ENCODE measurements around the gene CRIP1. TPM values are rescaled to one million over a fixed set of nuclear protein-coding genes. Genes with fewer than 3 reads are reported as not detected.

Gene CRIP1
- 100 to 1,000 TPM; 276 to 290 TPM for total RNA-seq
- polyA plus RNA-seq: 1,000 to 10,000 TPM; 1,440 to 2,028 TPM

GRCh38 chr14:105486163-105486973, at the start of gene CRIP1:
TSS of gene CRIP1 (plus strand) at chr14:105486886. CDS start at chr14:105487260, 374 bp downstream.
- Mint-ChIP-seq H3K27ac (peak within 1 kb of the TSS; percentile 96 to 100 (median 99)), H3K4me3 (peak within 1 kb of the TSS; percentile 90 to 98 (median 92)), H3K4me1 (peaks cover 25 to 78% (median 42%) of the 10 kb centered on the region in 4 donors), H3K9me3 (peaks cover 0 to 2% (median 0%) of the 10 kb centered on the region in 8 donors), H3K36me3 (peaks cover 4 to 19% of the 10 kb centered on the region in 2 donors), H3K27me3 (no peaks in the 10 kb centered on the region)
- no peaks in the 10 kb centered on the region for H3K36me3 ChIP-seq (ENCODE audit: insufficient read depth, low read length)
- CTCF ChIA-PET (ENCODE audit: partially characterized antibody): interaction anchor here (1.1 to 1.4 kb wide), 2 partner anchors 8 to 38 kb away, joined by 4 read pairs; no protein-coding TSS in a partner anchor
- H3K9me3 ChIP-seq (ENCODE audit: control insufficient read depth in 1 of 2, low read length in 2 of 2): no peaks in the 10 kb centered on the region
- peaks cover 66% of the 10 kb centered on the region for H3K4me1 ChIP-seq (ENCODE audit: insufficient read depth, low read length)
- intact Hi-C loops (cut with micrococcal nuclease): no loop called here
- H3K4me3 ChIP-seq (ENCODE audit: low read length in 2 of 2): peak within 1 kb of the TSS; percentile 65 to 79
- peak in 2 of 5 donors; percentile 31 to 64 for DNase-seq
- no peaks in the 10 kb centered on the region for H3K27me3 ChIP-seq (ENCODE audit: insufficient read depth, low read length)
- POLR2A ChIA-PET (ENCODE audit: partially characterized antibody): interaction anchor here (0.6 to 2.3 kb wide), 8 partner anchors 9 to 419 kb away, joined by 3 to 8 read pairs (median 4); partner anchors contain the start of genes BRF1 and PACS2
- peak within 1 kb of the TSS; percentile 97 for H3K27ac ChIP-seq (ENCODE audit: low read depth, low read length)

- no peak overlapping the region for H3K27ac Mint-ChIP-seq
- ChIA-PET CTCF (ENCODE audit: partially characterized antibody) (no interaction called here), POLR2A (ENCODE audit: partially characterized antibody) (no interaction called here)
- no peaks in the 10 kb centered on the region for H3K4me1 ChIP-seq (ENCODE audit: insufficient read depth, low read length)
- no peaks in the 10 kb centered on the region for H3K36me3 ChIP-seq (ENCODE audit: insufficient read depth, low read length)
- H3K4me3 ChIP-seq (ENCODE audit: low read length in 2 of 2): no peak overlapping the region
- peaks cover 14 to 19% (median 16%) of the 10 kb centered on the region in 4 donors for H3K4me1 Mint-ChIP-seq
- H3K9me3 Mint-ChIP-seq: no peaks in the 10 kb centered on the region
- no peak for DNase-seq
- intact Hi-C loops (cut with micrococcal nuclease): no loop called here
- H3K27me3 Mint-ChIP-seq: no peaks in the 10 kb centered on the region
- H3K36me3 Mint-ChIP-seq: peaks cover 5 to 6% of the 10 kb centered on the region in 2 donors
- H3K27ac ChIP-seq (ENCODE audit: low read depth, low read length): no peak overlapping the region
- no peaks in the 10 kb centered on the region for H3K9me3 ChIP-seq (ENCODE audit: control insufficient read depth in 1 of 2, low read length in 2 of 2)
- no peaks in the 10 kb centered on the region for H3K27me3 ChIP-seq (ENCODE audit: insufficient read depth, low read length)
- no peak overlapping the region for H3K4me3 Mint-ChIP-seq
These were observed 49.6 kb upstream of the CRIP1 start for GRCh38 chr14:105436891-105437722.

- no peak for DNase-seq
- no peaks in the 10 kb centered on the region for H3K4me1 ChIP-seq (ENCODE audit: insufficient read depth, low read length)
- H3K27ac ChIP-seq (ENCODE audit: low read depth, low read length): no peak overlapping the region
- Mint-ChIP-seq H3K27ac (no peak overlapping the region), H3K4me3 (no peak overlapping the region), H3K27me3 (no peaks in the 10 kb centered on the region), H3K9me3 (no peaks in the 10 kb centered on the region), H3K4me1 (peaks cover 14 to 19% (median 16%) of the 10 kb centered on the region in 4 donors), H3K36me3 (peaks cover 8 to 9% of the 10 kb centered on the region in 2 donors)
- no peaks in the 10 kb centered on the region for H3K27me3 ChIP-seq (ENCODE audit: insufficient read depth, low read length)
- CTCF ChIA-PET (ENCODE audit: partially characterized antibody): interaction anchor here (1.0 kb wide), 1 partner anchor 68 kb away, joined by 3 read pairs; no protein-coding TSS in a partner anchor
- peaks cover 5% of the 10 kb centered on the region for H3K36me3 ChIP-seq (ENCODE audit: insufficient read depth, low read length)
- POLR2A ChIA-PET (ENCODE audit: partially characterized antibody): interaction anchor here (1.0 kb wide), 1 partner anchor 9 kb away, joined by 3 read pairs; no protein-coding TSS in a partner anchor
- no peak overlapping the region for H3K4me3 ChIP-seq (ENCODE audit: low read length in 2 of 2)
- no peaks in the 10 kb centered on the region for H3K9me3 ChIP-seq (ENCODE audit: control insufficient read depth in 1 of 2, low read length in 2 of 2)
- intact Hi-C loops (cut with micrococcal nuclease): no loop called here
These were observed 48.8 kb upstream of the CRIP1 start for GRCh38 chr14:105437723-105438500.

GRCh38 chr14:105439179-105439578, 47.5 kb upstream of the CRIP1 start:
- H3K4me3 Mint-ChIP-seq: no peak overlapping the region
- ChIA-PET POLR2A (ENCODE audit: partially characterized antibody) (interaction anchor here (1.0 kb wide), 1 partner anchor 10 kb away, joined by 3 read pairs; no protein-coding TSS in a partner anchor), CTCF (ENCODE audit: partially characterized antibody) (interaction anchor here (1.0 kb wide), 1 partner anchor 69 kb away, joined by 3 read pairs; no protein-coding TSS in a partner anchor)
- Histone ChIP-seq H3K36me3 (ENCODE audit: insufficient read depth, low read length) (peaks cover 5% of the 10 kb centered on the region), H3K4me1 (ENCODE audit: insufficient read depth, low read length) (no peaks in the 10 kb centered on the region), H3K27ac (ENCODE audit: low read depth, low read length) (no peak overlapping the region), H3K27me3 (ENCODE audit: insufficient read depth, low read length) (no peaks in the 10 kb centered on the region), H3K4me3 (ENCODE audit: low read length in 2 of 2) (no peak overlapping the region), H3K9me3 (ENCODE audit: control insufficient read depth in 1 of 2, low read length in 2 of 2) (no peaks in the 10 kb centered on the region)
- peaks cover 8 to 9% of the 10 kb centered on the region in 2 donors for H3K36me3 Mint-ChIP-seq
- peaks cover 12 to 19% (median 16%) of the 10 kb centered on the region in 4 donors for H3K4me1 Mint-ChIP-seq
- H3K27ac Mint-ChIP-seq: no peak overlapping the region
- intact Hi-C loops (cut with micrococcal nuclease): no loop called here
- no peaks in the 10 kb centered on the region for H3K27me3 Mint-ChIP-seq
- H3K9me3 Mint-ChIP-seq: no peaks in the 10 kb centered on the region
- no peak for DNase-seq

- no peak overlapping the region for H3K4me3 ChIP-seq (ENCODE audit: low read length in 2 of 2)
- no peaks in the 10 kb centered on the region for H3K4me1 ChIP-seq (ENCODE audit: insufficient read depth, low read length)
- no peaks in the 10 kb centered on the region for H3K27me3 ChIP-seq (ENCODE audit: insufficient read depth, low read length)
- no peak for DNase-seq
- Mint-ChIP-seq H3K27ac (no peak overlapping the region), H3K4me3 (no peak overlapping the region), H3K36me3 (peaks cover 8 to 9% of the 10 kb centered on the region in 2 donors), H3K4me1 (peaks cover 9 to 19% (median 14%) of the 10 kb centered on the region in 4 donors), H3K27me3 (no peaks in the 10 kb centered on the region), H3K9me3 (no peaks in the 10 kb centered on the region)
- ChIA-PET POLR2A (ENCODE audit: partially characterized antibody) (no interaction called here), CTCF (ENCODE audit: partially characterized antibody) (no interaction called here)
- no peaks in the 10 kb centered on the region for H3K9me3 ChIP-seq (ENCODE audit: control insufficient read depth in 1 of 2, low read length in 2 of 2)
- intact Hi-C loops (cut with micrococcal nuclease): loop anchor here (10.0 kb wide), 1 partner anchor 65 kb away; no protein-coding TSS in a partner anchor
- H3K27ac ChIP-seq (ENCODE audit: low read depth, low read length): no peak overlapping the region
- H3K36me3 ChIP-seq (ENCODE audit: insufficient read depth, low read length): peaks cover 5% of the 10 kb centered on the region
These were observed 46.8 kb upstream of the CRIP1 start for GRCh38 chr14:105439710-105440553.

- intact Hi-C loops (cut with micrococcal nuclease): loop anchor here (10.0 kb wide), 1 partner anchor 66 kb away; no protein-coding TSS in a partner anchor
- ChIA-PET POLR2A (ENCODE audit: partially characterized antibody) (no interaction called here), CTCF (ENCODE audit: partially characterized antibody) (no interaction called here)
- Mint-ChIP-seq H3K4me3 (no peak overlapping the region), H3K36me3 (peaks cover 7 to 8% of the 10 kb centered on the region in 2 donors), H3K4me1 (peaks cover 6 to 16% (median 11%) of the 10 kb centered on the region in 4 donors), H3K9me3 (no peaks in the 10 kb centered on the region), H3K27ac (no peak overlapping the region), H3K27me3 (no peaks in the 10 kb centered on the region)
- Histone ChIP-seq H3K4me3 (ENCODE audit: low read length in 2 of 2) (no peak overlapping the region), H3K4me1 (ENCODE audit: insufficient read depth, low read length) (no peaks in the 10 kb centered on the region), H3K27ac (ENCODE audit: low read depth, low read length) (no peak overlapping the region), H3K9me3 (ENCODE audit: control insufficient read depth in 1 of 2, low read length in 2 of 2) (no peaks in the 10 kb centered on the region), H3K27me3 (ENCODE audit: insufficient read depth, low read length) (no peaks in the 10 kb centered on the region), H3K36me3 (ENCODE audit: insufficient read depth, low read length) (peaks cover 5% of the 10 kb centered on the region)
- no peak for DNase-seq
These were observed 46.2 kb upstream of the CRIP1 start for GRCh38 chr14:105440554-105440900.
